Spinal cord (tissue), 10 donors: ENCODE results near the gene XCL2. TPM values are rescaled to one million over a fixed set of nuclear protein-coding genes. Genes with fewer than 3 reads are reported as not detected.
"Not testable (repeated sequence)": the region's sequence is repeated elsewhere in the genome, so short reads cannot be mapped to it uniquely, and the experiment has no call there.

Source experiments
- DNase-seq, 6 donors: peaks; one replicate each; pipeline versions ENCODE4 v3.0.0 to v3.0.0-alpha.2; 2013 to 2015; ENCODE audit warnings: low spot score in 6 of 6, low read depth in 4 of 6
- H3K27ac ChIP-seq: one replicate; pipeline ENCODE4 v1.5.1; 2013; ENCODE audit warnings: low read depth, low read length, control low read depth
- H3K27me3 ChIP-seq: one replicate; pipeline ENCODE4 v1.6.1; 2013; ENCODE audit warnings: low read length; ENCODE audit not compliant: control insufficient read depth, insufficient read depth
- H3K36me3 ChIP-seq: one replicate; pipeline ENCODE4 v1.6.1; 2013; ENCODE audit warnings: low read length; ENCODE audit not compliant: control insufficient read depth, insufficient read depth
- H3K4me1 ChIP-seq: one replicate; pipeline ENCODE4 v1.6.1; 2013; ENCODE audit warnings: low read length; ENCODE audit not compliant: control insufficient read depth, insufficient read depth
- H3K4me3 ChIP-seq: one replicate; pipeline ENCODE4 v1.5.1; 2013; ENCODE audit warnings: low read depth, low read length, control low read depth
- H3K9me3 ChIP-seq: one replicate; pipeline ENCODE4 v1.6.1; 2013; ENCODE audit warnings: low read length; ENCODE audit not compliant: control insufficient read depth, insufficient read depth
- WGBS: methylation state at CpG from one replicate; pipeline ENCODE4 v1.1.5; 2013; ENCODE audit warnings: missing lambda C conversion rate; ENCODE audit not compliant: insufficient coverage; 5-methylcytosine and 5-hydroxymethylcytosine counted together
- long read RNA-seq, 4 donors: transcript quantifications; one replicate each; lab custom pipeline, GENCODE V29; 2026
- polyA plus RNA-seq, 2 donors: library from polyadenylated mRNA; unstranded; fragments of 120-200 nt; gene quantifications; one replicate each; pipeline ENCODE4 v1.2.1, GENCODE V29; 2013; ENCODE audit not compliant: insufficient read length in 2 of 2
- total RNA-seq, 2 donors: library from RNA; depleted of rRNA in 1 of 2; stranded (reverse); fragments of 120-200 nt in 1 of 2; fragments of >200 nt in 1 of 2; gene quantifications; one replicate each; pipeline versions ENCODE4 v1.2.3 to v1.2.4, GENCODE V29; 2013 to 2014
- donor health status: healthy.

Gene XCL2, protein sequence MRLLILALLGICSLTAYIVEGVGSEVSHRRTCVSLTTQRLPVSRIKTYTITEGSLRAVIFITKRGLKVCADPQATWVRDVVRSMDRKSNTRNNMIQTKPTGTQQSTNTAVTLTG
- total RNA-seq (under 1 TPM in 1 of 2 donors, not detected in 1; 0.33 TPM), polyA plus RNA-seq (not detected)
- long read RNA-seq, donor 1: 0 reads
- long read RNA-seq, donor 2: 0 reads
- long read RNA-seq, donor 3: 0 reads
- long read RNA-seq, donor 4, partial matches to known transcripts: 0 of 1 reads
- long read RNA-seq, donor 4, other reads (novel, unspliced or antisense): 0 of 1 reads

DNA sequence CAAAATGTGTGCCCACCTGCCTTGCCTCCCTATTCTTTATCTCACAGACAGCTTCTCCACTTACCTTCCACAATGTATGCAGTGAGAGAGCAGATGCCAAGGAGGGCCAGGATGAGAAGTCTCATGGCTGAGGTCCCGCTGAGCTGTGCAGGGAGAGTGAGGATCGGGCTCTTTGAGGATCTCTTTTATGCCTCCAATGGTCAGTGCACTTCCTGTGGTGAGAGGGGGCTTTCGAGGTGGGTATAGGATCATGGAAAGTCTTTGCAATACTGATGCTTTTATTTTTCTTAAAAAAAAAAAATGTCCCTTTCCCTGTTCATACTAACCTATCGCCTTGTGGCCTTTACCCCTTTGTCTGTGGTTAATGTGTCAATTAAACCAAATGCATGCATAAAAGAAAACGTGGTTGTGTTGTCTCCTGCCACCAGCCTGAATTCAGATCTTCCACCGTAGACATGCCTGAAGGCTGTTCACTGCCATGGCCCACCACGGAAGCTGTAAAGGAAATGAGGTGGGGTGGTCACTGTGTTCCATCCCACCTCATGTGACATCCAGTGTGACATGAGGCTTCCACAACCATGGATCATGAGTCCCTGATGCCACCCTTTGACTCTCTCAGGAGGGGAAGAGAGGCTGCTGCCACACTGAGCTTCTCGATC is at the start of gene XCL2:
Gene XCL2 (minus strand): TSS at position 158 of the 659 bp plus-strand sequence. CDS start 33 bp downstream, at position 125.
- H3K4me1 ChIP-seq, H3K9me3 ChIP-seq, H3K36me3 ChIP-seq, H3K4me3 ChIP-seq, H3K27me3 ChIP-seq, DNase-seq, H3K27ac ChIP-seq: not testable (repeated sequence)
- 100% methylated on average over 1 of the region's 8 CpGs for WGBS

- peak in 1 of 6 donors; percentile 40 for DNase-seq
- Histone ChIP-seq H3K27me3 (no peaks in the 10 kb centered on the region), H3K27ac (no peak overlapping the region), H3K4me1 (no peaks in the 10 kb centered on the region), H3K9me3 (no peaks in the 10 kb centered on the region), H3K36me3 (no peaks in the 10 kb centered on the region), H3K4me3 (no peak overlapping the region)
- no CpG with 5 or more reads among the region's 2 CpGs for WGBS
These were observed 47.9 kb upstream of the XCL2 start for GRCh38 chr1:168591641-168592250.

DNA sequence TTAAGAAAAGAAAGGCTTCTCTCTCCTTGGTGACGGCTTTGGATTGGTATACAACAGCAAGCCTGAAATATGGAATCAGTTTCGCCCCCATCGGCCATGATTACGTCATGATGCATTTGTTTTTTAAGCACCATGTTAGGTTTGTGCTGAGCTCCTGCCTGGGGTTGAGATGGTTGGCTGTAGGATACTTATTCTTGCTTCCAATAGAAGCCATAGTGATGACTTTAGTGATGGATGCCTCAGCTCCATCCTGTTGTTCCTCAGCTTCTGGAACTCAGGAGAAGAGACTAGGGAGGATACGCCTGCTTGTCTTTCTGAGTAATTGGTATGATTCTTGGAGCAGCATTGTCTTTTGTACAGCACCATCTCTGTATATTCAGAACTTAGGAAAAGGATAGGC is 47.3 kb upstream of the XCL2 start:
- WGBS: 89% methylated on average over 3 of the region's 5 CpGs
- Histone ChIP-seq H3K27ac (no peak overlapping the region), H3K4me1 (no peaks in the 10 kb centered on the region), H3K9me3 (no peaks in the 10 kb centered on the region), H3K36me3 (no peaks in the 10 kb centered on the region), H3K4me3 (no peak overlapping the region), H3K27me3 (no peaks in the 10 kb centered on the region)
- no peak for DNase-seq

GRCh38 chr1:168589167-168589566 is 45.4 kb upstream of the XCL2 start:
- Histone ChIP-seq H3K4me1 (no peaks in the 10 kb centered on the region), H3K27me3 (no peaks in the 10 kb centered on the region), H3K4me3 (no peak overlapping the region), H3K9me3 (no peaks in the 10 kb centered on the region), H3K27ac (no peak overlapping the region), H3K36me3 (no peaks in the 10 kb centered on the region)
- no CpG with 5 or more reads among the region's 2 CpGs for WGBS
- DNase-seq: no peak

DNA sequence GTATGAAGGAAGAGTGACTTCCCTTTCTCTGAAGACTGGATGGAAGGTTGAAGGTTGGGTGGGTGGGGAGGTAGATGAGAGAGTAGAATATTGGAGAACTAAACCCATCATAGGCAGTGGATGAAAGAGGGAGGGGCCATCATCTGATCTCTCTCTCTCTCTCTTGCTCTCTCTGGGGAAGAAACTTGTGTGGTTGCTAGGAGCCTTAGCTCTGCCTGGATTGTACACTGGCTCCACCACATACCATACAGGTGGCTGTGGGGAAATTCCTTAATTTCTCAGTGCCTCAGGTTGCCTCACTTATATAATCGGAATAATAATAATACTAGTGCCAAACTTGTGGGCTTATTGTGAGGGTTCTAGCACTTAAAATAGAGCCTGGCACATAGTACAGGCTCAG is 42.1 kb upstream of the XCL2 start:
- no peaks in the 10 kb centered on the region for H3K36me3 ChIP-seq
- no peaks in the 10 kb centered on the region for H3K9me3 ChIP-seq
- no peaks in the 10 kb centered on the region for H3K4me1 ChIP-seq
- no CpG with 5 or more reads among the region's 1 CpG for WGBS
- no peak overlapping the region for H3K27ac ChIP-seq
- no peak for DNase-seq
- H3K27me3 ChIP-seq: no peaks in the 10 kb centered on the region
- H3K4me3 ChIP-seq: no peak overlapping the region

GRCh38 chr1:168585191-168585590 is 41.4 kb upstream of the XCL2 start:
- Histone ChIP-seq H3K4me1 (no peaks in the 10 kb centered on the region), H3K9me3 (no peaks in the 10 kb centered on the region), H3K27me3 (no peaks in the 10 kb centered on the region), H3K36me3 (no peaks in the 10 kb centered on the region), H3K4me3 (no peak overlapping the region), H3K27ac (no peak overlapping the region)
- DNase-seq: no peak
- 80% methylated on average over 1 of the region's 3 CpGs for WGBS

GRCh38 chr1:168583571-168583970 is 39.8 kb upstream of the XCL2 start:
- Histone ChIP-seq H3K27me3 (no peaks in the 10 kb centered on the region), H3K4me3 (no peak overlapping the region), H3K4me1 (no peaks in the 10 kb centered on the region), H3K9me3 (no peaks in the 10 kb centered on the region), H3K27ac (no peak overlapping the region), H3K36me3 (no peaks in the 10 kb centered on the region)
- WGBS: 92% methylated on average over 4 of the region's 6 CpGs
- DNase-seq: no peak

DNA sequence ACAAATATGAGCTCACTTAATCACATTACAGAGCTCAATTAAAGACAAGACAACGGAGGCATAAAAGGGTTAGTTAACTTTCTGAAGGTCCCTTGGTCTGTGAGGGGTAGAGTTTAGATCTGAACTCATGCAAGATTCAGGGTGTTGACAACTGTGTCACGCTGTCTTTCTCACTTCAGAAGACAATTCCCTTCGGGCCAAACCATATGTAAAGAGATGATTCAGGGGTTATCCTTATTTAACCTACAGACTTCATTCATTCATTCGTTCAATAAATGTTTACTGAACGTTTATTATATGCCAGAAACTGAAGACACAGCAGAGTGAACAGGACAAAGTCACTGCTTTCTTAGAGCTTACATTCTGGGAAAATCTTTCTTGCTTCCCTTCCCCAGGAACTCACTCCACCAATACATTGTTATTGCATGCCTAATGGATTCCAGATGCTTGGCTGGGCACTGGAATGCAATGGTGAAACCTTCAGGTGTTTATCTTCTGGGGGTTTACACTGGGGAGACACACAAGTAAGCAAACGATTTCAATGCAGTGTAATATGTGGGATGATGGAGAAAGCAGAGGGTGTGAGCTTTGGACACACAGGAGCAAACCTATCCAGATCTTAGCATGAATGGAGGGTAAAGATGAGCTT is 39.0 kb upstream of the XCL2 start:
- H3K4me1 ChIP-seq: no peaks in the 10 kb centered on the region
- H3K9me3 ChIP-seq: no peaks in the 10 kb centered on the region
- no peak overlapping the region for H3K27ac ChIP-seq
- H3K27me3 ChIP-seq: no peaks in the 10 kb centered on the region
- H3K36me3 ChIP-seq: no peaks in the 10 kb centered on the region
- DNase-seq: no peak
- WGBS: 88% methylated on average over 3 of the region's 6 CpGs
- no peak overlapping the region for H3K4me3 ChIP-seq

DNA sequence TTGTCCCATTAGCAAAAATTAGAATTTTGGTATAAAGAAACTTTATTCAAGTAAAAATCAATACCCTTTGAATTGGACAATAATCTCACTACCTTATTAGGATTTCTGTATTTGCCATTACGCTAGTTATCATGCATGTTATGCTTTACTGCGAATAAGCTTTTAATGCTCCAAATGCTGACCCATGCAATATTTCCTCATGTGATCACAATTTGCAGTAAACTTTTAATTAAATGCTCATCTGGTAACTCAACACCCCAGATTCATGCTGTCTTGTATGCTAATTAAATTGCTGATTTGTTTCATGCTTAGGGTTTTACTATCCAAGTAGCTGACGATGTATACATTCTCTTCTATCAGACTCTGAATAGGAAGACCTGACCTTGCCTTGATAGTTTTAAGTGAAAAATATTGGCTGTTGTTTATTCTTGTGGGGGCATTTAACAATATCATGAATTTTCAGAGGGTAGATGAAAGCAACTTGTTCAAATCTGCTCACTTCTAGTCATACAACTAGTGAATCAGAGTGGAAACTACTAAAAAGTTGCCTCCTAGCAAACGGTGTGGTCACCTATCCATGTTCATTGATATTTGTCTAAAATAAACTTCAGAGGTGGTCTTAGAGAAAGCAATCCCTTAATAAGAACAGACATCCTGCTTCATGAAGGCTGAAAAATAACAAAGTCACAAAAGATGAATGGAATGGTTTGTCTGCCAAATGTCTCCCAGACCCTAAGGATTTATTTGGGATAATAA is 38.2 kb upstream of the XCL2 start:
- no CpG with 5 or more reads among the region's 4 CpGs for WGBS
- DNase-seq: peak in 1 of 6 donors; percentile 52
- H3K27me3 ChIP-seq: no peaks in the 10 kb centered on the region
- no peak overlapping the region for H3K4me3 ChIP-seq
- no peaks in the 10 kb centered on the region for H3K4me1 ChIP-seq
- no peaks in the 10 kb centered on the region for H3K36me3 ChIP-seq
- H3K9me3 ChIP-seq: no peaks in the 10 kb centered on the region
- H3K27ac ChIP-seq: no peak overlapping the region
